HG03039 (cell line): ENCODE measurements around the gene ARFGAP1.
"Not testable (repeated sequence)": the region's sequence is repeated elsewhere in the genome, so short reads cannot be mapped to it uniquely, and the experiment has no call there.

ENCODE experiments used
- ATAC-seq: cut with Tn5 transposase; IDR thresholded peaks from one replicate; pipeline ENCODE4 v1.9.1; 2021; ENCODE audit warnings: mild to moderate bottlenecking, moderate library complexity; ENCODE audit not compliant: unreplicated experiment

The ARFGAP1 gene

GRCh38 chr20:63290136-63290676 lies 17.6 kb downstream of the ARFGAP1 start:
- no peak for ATAC-seq

DNA sequence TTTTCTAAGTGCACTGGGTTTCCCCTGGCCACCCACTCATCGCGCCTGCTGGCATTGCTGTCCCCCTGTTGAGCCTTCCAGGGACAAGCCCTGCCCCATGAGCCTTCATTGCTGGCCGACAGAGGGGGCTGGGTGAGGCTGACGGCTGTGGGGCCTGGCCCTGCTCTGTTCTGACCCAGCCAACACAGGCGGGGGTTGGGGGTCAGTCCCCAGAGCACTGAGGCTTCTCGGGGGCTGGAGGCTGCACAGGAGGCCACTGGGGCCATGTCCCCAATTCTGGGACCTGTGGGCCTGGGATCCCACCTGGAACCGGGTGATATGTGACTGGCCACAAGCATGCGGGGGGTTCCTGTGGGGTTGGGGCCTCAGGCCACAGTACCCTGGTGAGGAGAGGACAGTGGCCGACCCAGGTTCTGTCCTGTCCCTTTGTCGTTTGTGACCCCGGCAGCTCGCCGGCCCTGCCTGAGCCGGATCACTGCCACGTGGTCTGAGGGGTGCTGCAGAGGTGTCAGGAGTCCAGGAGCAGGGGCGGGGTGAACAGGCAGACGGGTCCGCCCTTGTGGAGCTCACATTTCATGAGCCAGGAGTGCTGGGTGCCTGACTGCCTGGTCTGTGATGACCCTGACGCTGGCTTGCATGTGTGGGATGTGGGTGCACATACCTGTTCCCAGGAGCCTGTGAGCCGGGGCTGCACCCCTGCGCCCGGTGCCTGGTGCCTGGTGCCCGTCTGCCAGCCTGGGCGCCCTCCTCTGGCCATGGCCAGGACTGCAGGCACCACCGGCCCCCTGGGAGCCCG lies 18.3 kb downstream of the ARFGAP1 start:
- ATAC-seq = no peak

- ATAC-seq = no peak
These were observed 19.2 kb downstream of the ARFGAP1 start for GRCh38 chr20:63291811-63292210.

- no peak for ATAC-seq
These were observed 19.7 kb downstream of the ARFGAP1 start for GRCh38 chr20:63292292-63292701.

- no peak for ATAC-seq
These were observed 20.3 kb downstream of the ARFGAP1 start, which contains the start of gene COL20A1 for GRCh38 chr20:63292904-63293303. Gene COL20A1, plus strand, starts transcription at chr20:63293186. Its CDS starts 1,922 bp downstream, at chr20:63295108.

DNA sequence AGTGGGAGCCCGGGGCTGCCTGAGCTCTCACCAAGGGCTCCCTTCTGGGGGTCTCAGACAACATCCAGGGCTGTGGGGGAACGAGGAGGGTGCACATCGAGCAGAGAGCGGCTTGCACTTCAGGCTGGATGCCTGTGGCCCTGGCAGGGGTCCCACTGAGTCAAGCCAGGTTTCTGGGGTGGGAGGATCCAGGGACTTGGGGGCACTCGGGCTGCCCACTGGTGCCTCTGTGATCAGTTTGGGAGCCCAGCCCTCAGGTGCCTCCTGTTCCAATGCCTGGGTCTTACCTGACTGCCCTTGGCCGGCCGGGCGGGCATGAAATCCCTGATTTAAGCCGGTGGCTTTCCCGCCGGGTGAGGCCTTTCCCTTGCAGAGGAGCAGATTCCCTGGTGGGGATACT lies 20.8 kb downstream of the ARFGAP1 start:
- no peak for ATAC-seq

DNA sequence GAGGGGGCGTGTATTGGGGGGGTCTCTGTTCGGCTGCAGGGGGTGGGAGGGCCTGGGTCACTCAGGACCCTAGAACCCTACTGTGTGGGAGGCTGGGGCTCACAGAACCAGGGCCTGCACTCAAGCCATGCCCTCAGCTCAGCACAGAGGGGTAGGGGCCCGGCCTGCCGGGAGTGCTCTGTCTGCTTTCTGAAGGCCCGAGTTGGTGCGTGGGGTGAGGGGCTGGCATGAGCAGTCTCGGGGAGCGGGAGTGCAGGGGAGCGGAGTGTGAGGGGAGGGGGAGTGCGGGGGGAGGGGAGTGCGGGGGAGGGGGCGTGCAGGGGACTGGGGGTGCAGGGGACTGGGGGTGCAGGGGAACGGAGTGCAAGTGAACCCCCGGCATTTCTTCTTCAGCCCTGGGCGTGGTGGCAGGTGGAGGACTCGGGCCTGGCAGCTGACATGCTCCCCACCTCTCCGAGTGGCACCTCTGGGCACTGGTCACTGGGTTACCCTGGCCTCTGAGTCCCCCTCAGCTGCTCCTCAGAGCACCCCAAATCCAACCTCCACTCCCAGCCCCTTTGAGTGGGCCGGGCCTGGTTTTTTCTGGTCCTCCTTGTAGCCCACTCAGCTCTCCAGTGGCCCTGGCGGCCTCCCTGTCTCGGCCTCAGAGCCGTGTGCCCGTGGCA lies 21.4 kb downstream of the ARFGAP1 start:
- no peak for ATAC-seq

GRCh38 chr20:63294536-63294900 lies 21.9 kb downstream of the ARFGAP1 start:
- no peak for ATAC-seq

DNA sequence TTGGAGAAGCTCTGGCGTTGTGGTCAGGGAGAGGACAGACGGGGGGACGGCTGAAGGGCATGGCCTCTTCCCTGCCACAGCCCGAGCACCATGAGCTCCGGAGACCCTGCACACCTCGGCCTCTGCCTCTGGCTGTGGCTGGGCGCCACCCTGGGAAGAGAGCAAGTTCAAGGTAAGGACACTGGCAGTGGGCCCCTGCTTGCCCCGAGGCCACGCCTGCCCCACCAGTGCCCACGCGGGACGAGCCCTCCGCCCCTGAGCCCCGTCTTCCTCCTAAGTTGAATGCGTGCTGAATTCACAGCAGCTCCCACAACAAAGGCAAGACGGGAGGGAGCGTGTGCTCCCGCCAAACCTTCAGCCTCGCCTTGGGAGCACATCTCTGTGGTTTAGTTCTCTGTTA lies 22.4 kb downstream of the ARFGAP1 start:
- ATAC-seq = no peak

DNA sequence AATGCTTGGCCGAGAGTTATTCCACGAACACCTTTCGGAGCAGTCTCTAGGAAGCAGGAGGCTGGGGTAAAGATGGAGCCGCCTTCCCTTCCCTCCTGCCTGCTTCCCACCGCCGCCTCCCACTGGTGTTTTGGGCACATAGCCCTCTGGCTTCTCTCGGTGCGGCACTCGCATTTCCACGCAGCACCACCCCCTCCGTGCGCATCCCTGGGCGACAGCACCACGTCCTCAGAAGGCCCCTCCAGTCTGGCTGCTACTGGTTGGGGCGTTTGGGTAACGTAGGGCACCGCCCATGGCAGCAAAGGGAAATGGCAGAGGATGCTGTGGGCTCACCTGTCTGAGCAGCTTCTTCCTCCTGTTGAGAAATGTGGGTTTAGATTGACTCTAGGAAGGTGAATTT lies 22.8 kb downstream of the ARFGAP1 start:
- ATAC-seq = no peak

- ATAC-seq = no peak
These were observed 23.2 kb downstream of the ARFGAP1 start for GRCh38 chr20:63295846-63296245.

DNA sequence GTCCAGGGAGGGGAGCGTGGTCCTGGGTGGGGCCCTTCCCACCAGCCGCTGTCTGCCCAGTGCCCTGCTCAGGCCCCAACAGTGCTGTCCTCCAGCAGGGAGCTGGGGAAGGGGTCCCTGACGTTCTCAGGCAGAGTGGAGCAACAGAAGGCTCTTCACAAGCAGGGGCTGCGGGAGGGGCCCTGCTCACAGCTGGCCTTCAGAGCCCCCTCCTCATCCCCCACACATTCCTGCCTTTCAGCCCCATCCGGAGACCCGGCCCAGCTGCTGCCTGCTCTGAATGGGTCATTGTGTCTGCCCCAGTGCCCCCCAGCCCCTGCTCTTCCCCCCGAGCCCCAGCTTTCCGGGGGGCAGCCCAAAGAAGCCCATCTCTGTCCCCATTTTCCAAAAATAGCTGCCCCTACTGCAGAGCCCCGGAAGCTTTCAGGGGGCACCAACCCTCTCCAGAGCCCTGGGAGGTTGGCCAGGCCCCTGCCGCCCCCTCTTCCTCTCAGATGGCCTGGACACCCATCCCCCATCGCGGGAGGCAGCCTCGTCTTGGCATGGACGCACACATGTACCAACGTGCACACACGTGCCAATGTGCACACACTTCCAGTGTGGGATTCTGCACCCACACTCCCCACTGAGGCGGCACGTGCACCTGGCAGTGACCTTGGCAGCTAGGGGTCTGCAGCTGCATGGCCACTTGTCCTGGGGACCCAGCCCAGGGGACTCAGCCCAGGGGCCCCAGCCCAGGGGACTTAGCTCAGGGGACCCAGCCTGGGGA lies 24.1 kb downstream of the ARFGAP1 start:
- no peak for ATAC-seq

DNA sequence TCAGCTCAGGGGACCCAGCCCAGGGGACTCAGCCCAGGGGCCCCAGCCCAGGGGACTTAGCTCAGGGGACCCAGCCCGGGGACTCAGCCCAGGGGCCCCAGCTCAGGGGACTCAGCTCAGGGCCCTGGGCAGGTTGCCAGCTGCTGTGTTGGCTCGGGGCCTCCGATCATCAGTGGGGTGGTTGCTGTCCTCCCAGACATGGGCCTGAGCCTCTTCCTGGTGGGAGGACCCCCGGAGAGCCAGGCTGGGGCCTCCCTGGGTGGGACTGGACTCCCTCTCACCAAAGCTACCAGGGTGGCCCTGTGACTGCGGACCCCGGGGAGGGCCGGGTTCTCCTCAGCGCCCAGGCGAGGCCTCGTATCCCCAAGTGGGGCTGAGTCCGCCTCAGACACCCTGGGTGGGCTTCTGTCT lies 24.8 kb downstream of the ARFGAP1 start:
- no peak for ATAC-seq

DNA sequence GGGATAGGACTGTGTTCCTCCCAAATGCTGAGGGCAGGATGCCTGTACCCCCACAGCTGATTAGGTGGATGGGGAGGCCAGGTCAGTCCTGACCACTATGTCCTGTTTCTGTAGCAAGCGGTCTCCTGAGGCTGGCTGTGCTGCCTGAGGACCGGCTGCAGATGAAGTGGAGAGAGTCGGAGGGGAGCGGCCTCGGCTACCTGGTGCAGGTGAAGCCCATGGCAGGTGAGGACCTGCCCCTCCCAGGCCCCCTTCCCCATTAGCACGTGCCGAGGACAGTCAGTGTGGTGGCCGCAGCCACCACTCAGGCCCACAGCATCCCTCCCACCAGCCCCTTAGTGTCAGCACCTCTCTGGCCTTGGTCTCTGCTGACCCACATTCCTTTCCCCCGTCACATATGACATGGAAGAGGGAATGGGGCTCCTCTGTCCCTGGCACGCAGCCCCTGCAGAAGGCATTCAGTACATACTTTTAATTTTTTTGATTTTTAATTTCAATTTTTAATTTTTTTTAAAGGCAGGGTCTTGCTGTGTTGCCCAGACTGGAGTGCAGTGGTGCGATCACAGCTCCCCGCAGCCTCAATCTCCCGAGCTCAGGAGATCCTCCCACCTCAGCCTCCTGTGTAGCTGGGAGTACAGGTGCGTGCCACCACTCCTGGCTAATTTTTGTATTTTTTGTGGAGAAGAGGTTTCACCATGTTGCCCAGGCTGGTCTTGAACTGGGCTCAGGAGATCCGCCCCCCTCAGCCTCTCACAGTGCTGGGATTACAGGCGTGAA lies 25.4 kb downstream of the ARFGAP1 start:
- no peak for ATAC-seq

DNA sequence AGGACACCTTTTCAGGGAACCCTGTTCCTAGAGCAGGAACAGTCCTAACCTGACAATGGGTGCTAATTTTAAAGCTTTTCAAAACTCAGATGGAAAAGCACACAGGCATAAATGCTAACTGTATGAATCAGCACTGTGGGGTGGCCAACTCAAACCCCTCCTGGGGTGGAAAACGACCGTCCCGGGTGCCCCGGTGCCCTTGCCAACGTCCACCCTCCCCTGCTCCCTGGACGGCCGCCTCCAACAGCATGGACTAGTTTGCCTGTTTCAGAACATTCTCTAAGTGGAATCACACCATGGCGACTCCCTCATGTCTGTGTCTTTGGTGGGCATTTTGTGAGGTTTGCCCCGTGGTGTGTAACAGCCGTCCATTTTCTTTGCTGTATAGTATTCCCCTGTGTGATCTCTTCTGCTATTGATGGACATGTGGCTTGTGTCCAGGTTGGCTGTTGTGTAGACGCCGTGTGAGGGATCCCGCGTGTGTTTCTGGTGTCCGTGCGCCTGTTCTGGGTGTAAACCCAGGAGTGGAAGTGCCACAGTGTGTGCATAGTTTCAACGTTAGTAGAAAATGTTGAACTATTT lies 26.2 kb downstream of the ARFGAP1 start:
- no peak for ATAC-seq

DNA sequence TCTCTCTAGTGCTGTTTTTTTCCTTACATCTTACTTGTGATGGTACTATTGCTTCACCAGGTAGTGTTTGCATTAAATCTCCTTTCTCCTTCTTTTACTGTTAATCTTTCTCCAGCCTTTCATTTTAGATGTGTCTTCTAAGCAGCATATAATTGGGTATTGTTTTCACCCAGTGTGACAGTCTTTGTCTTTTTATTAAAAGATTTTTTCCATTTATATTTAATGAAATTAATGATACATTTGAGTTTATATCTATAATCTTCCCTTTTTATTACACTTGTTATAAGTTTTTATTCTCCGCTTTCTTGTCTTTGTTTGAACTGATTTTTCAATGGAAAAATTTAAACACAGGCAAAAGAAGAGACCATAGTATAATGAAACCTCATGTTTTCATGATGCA lies 29.1 kb downstream of the ARFGAP1 start:
- ATAC-seq = no peak

DNA sequence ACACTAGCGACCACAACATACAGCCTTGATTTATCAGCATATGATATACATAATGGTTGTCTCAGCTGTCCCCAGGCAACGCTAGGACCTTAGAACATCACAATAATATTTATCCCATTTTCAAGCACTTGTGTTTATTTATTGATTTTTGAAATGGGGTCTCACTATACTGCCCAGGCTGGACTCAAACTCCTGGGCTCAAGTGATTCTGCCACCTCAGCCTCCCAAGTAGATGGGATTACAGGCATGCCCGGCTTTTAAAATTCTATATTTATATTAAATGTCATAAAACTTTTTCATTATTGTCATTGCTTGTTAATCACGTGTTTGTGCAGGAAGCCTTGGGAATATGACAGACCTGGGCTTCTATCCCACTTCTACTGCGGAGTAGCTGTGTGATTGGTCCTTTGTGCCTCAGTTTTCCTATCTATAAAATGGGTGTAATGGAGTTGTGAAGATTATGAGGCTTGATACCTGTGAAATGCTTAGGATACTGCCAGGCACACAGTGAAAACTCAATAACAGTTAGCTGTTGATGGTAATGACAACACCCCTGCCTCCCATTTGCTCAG lies 30.6 kb downstream of the ARFGAP1 start:
- no peak for ATAC-seq

GRCh38 chr20:63305393-63305792 lies 32.8 kb downstream of the ARFGAP1 start:
- ATAC-seq = no peak

- ATAC-seq = not testable (repeated sequence)
These were observed 33.5 kb downstream of the ARFGAP1 start for GRCh38 chr20:63305933-63306672.
